Cardiac fibroblast (primary cell): ENCODE results near the gene PAX5.

ENCODE experiments used
- DNase-seq, 2 donors: peaks; one replicate each; pipeline versions ENCODE4 v3.0.0 to v3.0.0-alpha.2; 2010; ENCODE audit warnings: low read depth in 2 of 2
- H3K4me3 ChIP-seq, 2 donors: replicated peaks in 1 of 2; 1 replicate in 1 of 2; 2 replicates in 1 of 2; pipeline ENCODE4 v1.5.1; 2011; ENCODE audit warnings: low read depth in 2 of 2, low read length in 2 of 2, mild to moderate bottlenecking in 2 of 2, moderate library complexity in 1 of 2
- TF ChIP-seq, protein P1 (sequence below): IDR thresholded peaks from one replicate; pipeline ENCODE4 v1.5.1; 2011; ENCODE audit warnings: low read depth, mild to moderate bottlenecking, low read length, inconsistent platforms

PAX5 gene

DNA sequence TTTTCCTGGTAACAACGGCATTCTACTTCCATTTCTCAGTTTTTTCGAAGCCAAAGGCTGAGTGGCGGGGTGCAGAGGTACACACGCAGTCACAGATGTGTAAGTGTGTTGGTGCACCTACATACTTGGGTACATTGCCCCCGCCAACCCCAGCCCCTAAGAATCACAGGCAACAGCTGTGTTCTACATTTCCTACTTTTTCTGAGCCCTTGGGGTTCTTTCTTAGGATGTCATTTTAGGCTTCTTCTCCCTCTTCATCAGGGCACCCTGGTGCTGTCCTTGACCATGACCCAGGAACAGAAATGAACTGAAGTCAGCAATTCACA is 104.8 kb downstream of the PAX5 start:
- no peak for DNase-seq
- no peak overlapping the region for H3K4me3 ChIP-seq
- TF ChIP-seq, protein P1, sequence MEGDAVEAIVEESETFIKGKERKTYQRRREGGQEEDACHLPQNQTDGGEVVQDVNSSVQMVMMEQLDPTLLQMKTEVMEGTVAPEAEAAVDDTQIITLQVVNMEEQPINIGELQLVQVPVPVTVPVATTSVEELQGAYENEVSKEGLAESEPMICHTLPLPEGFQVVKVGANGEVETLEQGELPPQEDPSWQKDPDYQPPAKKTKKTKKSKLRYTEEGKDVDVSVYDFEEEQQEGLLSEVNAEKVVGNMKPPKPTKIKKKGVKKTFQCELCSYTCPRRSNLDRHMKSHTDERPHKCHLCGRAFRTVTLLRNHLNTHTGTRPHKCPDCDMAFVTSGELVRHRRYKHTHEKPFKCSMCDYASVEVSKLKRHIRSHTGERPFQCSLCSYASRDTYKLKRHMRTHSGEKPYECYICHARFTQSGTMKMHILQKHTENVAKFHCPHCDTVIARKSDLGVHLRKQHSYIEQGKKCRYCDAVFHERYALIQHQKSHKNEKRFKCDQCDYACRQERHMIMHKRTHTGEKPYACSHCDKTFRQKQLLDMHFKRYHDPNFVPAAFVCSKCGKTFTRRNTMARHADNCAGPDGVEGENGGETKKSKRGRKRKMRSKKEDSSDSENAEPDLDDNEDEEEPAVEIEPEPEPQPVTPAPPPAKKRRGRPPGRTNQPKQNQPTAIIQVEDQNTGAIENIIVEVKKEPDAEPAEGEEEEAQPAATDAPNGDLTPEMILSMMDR, result no peak

DNA sequence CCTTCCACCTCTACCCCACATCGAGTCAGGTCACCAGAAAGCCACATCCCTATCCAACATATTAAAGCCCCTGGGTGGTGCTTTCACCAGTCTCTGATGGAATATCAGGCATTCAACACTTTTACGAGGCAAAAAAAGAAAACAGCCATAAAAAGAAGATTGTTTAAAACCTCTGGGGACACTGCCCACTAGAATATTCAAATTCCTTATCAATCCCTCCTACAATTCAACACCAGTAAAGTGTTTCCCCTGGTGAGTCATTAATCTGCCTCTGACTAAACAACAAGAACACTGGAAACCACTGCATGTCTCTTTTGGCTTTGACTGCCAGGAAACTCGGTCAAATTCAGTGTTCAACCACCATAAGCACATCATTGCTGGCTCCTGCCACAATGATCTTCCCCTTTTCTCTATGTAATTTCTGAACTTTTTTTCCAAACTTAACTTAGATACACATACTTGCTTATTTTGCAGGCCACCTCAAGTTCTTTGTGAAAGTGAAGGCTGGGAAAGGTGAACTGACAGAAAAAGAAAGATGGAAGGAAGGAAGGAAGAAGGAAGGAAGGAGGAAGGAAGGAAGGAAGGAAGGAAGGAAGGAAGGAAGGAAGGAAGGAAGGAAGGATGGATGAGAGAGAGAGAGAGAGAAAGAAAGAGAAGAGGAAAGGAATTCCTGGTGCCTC is 105.3 kb downstream of the PAX5 start:
- DNase-seq, result peak; percentile 75
- TF ChIP-seq, protein P1, result no peak
- H3K4me3 ChIP-seq, result no peak overlapping the region

DNA sequence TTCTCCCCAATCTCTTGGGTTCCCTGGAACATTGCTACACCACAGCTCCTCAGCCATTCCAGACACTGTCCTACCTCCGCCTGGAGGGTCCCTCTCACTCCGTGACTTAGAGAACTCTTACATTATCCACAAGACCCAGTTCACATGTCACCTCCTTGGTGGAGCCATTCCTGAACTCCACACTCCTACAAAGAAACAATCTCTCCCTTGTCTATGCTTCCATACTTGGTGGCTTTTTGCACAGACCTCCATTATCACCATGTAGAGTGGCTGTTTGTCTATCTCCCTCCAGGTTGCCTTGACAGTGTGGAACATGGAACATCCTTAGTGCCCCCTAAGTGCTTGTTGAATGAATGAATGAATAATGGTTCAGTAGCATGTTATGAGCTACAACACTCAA is 105.9 kb downstream of the PAX5 start:
- DNase-seq, result no peak
- H3K4me3 ChIP-seq, result no peak overlapping the region

DNA sequence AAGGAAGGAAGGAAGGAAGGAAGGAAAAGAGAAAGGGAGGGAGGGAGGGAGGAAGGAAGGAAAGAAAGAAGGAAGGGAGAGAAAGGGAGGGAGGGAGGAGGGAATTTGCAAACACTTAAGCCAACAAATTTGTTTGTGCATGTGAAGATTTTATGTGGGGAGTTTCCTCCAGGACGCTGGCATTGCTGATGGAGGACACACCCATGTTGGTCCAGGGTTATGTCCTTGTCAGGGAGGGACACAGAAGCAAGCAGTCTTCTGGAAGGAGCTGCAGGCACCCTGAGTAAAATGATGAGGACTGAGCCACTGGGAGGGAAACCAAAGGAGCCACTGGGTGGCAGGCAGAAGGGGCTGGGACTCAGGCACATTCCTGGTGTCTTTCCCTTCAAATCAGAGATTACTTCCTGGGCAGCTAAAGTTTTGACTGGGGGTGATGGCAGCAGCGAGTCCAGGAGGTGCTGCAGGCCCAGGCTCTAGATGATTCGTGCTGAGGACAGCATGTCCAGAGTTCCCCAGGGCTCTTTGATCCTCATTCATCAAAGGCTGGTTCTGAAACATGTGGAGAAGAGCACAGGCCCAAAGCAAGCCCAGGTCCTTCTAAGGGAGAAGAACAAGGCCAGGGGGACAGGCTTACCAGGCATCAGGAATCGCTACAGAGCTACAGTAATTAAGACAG is 109.2 kb downstream of the PAX5 start:
- no peak overlapping the region for H3K4me3 ChIP-seq
- TF ChIP-seq, protein P1, result no peak
- DNase-seq, result no peak

More for the DNA sequence above, 105.9 kb downstream of the PAX5 start:
- TF ChIP-seq, protein P1, result no peak

DNA sequence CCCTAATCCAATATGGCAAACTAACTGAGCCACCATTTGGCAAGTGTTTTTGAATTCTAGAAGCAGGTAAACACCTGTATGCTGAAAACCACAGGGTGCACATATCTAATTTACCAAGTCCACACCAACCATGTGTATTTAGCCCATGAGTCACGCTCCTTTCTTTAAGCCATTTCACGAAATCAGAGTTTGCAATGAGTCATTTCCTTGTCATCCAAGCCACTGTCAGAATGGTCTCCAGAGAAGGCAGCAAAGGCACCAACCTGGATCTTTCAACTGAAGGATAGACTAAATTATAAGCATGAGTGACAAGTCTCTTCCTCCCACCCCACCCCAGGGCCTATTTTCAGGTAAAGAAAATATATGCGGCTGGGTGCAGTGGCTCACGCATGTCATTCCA is 110.0 kb downstream of the PAX5 start:
- peak; percentile 58 to 88 for DNase-seq
- H3K4me3 ChIP-seq, result no peak overlapping the region
- TF ChIP-seq, protein P1, result no peak

DNA sequence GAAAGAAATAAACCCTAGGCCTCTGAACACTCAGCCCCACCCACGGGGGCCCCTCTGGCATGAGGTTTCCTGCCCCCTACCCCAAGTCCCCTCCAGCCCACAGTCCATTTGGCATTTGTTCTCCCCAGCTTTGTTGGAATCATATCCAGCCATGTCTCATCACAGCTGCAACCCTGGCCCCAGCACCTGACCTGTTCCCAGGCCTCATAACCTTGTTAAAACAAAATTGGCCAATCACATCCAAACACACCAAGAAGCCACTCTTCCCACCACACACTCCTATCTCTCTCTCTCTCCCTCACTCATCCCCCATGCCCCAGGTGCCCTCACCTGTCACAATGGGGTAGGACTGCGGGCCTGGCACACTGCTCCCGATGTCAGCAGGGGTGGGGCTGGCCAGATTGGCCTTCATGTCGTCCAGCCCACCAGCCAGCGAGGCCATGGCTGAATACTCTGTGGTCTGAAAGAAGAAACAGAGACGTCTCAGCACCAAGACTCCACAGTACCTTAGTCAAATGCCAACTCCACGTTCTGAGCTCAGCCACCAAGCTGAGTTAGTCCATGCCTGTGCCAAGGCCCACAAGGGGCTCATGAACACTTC is 110.9 kb downstream of the PAX5 start:
- TF ChIP-seq, protein P1, result no peak
- no peak overlapping the region for H3K4me3 ChIP-seq
- no peak for DNase-seq
